ENCODE data around the gene RALGPS1.

The RALGPS1 gene

GRCh38 chr9:127140842-127141675 lies 226.5 kb downstream of the RALGPS1 start:
- no peaks in the 10 kb centered on the region for H3K36me3 ChIP-seq (replicated peaks; ENCODE audit: low read depth, low read length)
- H3K4me2 ChIP-seq (ENCODE audit: low read length), result no peak overlapping the region
- no peak overlapping the region for H3K27ac ChIP-seq (ENCODE audit: low read length)
- no peak overlapping the region for H3K9ac ChIP-seq (ENCODE audit: low read length)
- H3K4me3 ChIP-seq (ENCODE audit: low read length), result no peak overlapping the region
- H3K4me1 ChIP-seq (ENCODE audit: low read length), result no peaks in the 10 kb centered on the region
- no peaks in the 10 kb centered on the region for H4K20me1 ChIP-seq (ENCODE audit: insufficient read depth, low read length)
- TF ChIP-seq, protein P1, sequence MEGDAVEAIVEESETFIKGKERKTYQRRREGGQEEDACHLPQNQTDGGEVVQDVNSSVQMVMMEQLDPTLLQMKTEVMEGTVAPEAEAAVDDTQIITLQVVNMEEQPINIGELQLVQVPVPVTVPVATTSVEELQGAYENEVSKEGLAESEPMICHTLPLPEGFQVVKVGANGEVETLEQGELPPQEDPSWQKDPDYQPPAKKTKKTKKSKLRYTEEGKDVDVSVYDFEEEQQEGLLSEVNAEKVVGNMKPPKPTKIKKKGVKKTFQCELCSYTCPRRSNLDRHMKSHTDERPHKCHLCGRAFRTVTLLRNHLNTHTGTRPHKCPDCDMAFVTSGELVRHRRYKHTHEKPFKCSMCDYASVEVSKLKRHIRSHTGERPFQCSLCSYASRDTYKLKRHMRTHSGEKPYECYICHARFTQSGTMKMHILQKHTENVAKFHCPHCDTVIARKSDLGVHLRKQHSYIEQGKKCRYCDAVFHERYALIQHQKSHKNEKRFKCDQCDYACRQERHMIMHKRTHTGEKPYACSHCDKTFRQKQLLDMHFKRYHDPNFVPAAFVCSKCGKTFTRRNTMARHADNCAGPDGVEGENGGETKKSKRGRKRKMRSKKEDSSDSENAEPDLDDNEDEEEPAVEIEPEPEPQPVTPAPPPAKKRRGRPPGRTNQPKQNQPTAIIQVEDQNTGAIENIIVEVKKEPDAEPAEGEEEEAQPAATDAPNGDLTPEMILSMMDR (IDR thresholded peaks at IDR 0.05; ENCODE audit: low read depth, low read length), result no peak
- TF ChIP-seq EZH2phosphoT487 (IDR thresholded peaks at IDR 0.05; ENCODE audit: low read depth), result no peak
- H3K9me3 ChIP-seq (ENCODE audit: insufficient read depth, low read length), result no peaks in the 10 kb centered on the region
- no peak overlapping the region for H2AFZ ChIP-seq (ENCODE audit: low read depth, low read length)
- H3K27me3 ChIP-seq (ENCODE audit: low read depth, low read length), result no peaks in the 10 kb centered on the region
- H3K79me2 ChIP-seq (ENCODE audit: low read length), result no peaks in the 10 kb centered on the region

- no peaks in the 10 kb centered on the region for H3K9me3 ChIP-seq (ENCODE audit: insufficient read depth, low read length)
- no peak overlapping the region for H3K4me2 ChIP-seq (ENCODE audit: low read length)
- no peak overlapping the region for H3K9ac ChIP-seq (ENCODE audit: low read length)
- H3K4me3 ChIP-seq (ENCODE audit: low read length), result no peak overlapping the region
- no peaks in the 10 kb centered on the region for H3K27me3 ChIP-seq (ENCODE audit: low read depth, low read length)
- no peaks in the 10 kb centered on the region for H4K20me1 ChIP-seq (ENCODE audit: insufficient read depth, low read length)
- no peaks in the 10 kb centered on the region for H3K4me1 ChIP-seq (ENCODE audit: low read length)
- no peaks in the 10 kb centered on the region for H3K36me3 ChIP-seq (replicated peaks; ENCODE audit: low read depth, low read length)
- H3K79me2 ChIP-seq (ENCODE audit: low read length), result no peaks in the 10 kb centered on the region
- H3K27ac ChIP-seq (ENCODE audit: low read length), result no peak overlapping the region
- TF ChIP-seq, protein P1 (IDR thresholded peaks at IDR 0.05; ENCODE audit: low read depth, low read length), result no peak
- no peak for TF ChIP-seq EZH2phosphoT487 (IDR thresholded peaks at IDR 0.05; ENCODE audit: low read depth)
- no peak overlapping the region for H2AFZ ChIP-seq (ENCODE audit: low read depth, low read length)
Measured at GRCh38 chr9:127142291-127142690, 227.7 kb downstream of the RALGPS1 start.

DNA sequence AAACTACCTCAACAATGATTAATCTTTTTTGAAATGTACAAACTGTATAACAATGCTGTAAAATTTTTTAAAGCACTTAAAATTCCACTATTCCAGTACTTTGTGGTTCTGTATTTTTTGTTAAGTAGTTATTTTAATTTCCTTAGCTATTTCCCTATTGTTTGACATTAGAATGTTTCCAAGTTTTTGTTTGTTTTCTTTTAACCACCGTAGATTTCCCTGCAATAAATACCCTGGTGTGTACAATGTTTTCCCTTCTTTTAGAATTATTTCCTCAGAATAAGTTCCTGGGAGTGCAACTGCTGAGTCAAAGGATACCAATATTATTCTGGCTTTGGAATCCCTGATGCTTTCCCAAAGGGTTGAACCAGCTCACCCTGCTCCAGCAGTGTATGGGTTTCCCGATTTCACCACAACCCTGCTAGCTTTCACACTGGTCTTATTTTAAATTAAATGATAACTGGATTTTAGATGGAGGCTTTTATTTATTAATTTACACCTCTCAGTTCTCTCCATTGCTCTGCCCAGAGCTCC lies 228.4 kb downstream of the RALGPS1 start:
- no peaks in the 10 kb centered on the region for H3K9me3 ChIP-seq (ENCODE audit: insufficient read depth, low read length)
- no peak overlapping the region for H3K27ac ChIP-seq (ENCODE audit: low read length)
- no peak overlapping the region for H3K4me3 ChIP-seq (ENCODE audit: low read length)
- H2AFZ ChIP-seq (ENCODE audit: low read depth, low read length), result no peak overlapping the region
- no peaks in the 10 kb centered on the region for H3K4me1 ChIP-seq (ENCODE audit: low read length)
- H3K9ac ChIP-seq (ENCODE audit: low read length), result no peak overlapping the region
- H3K79me2 ChIP-seq (ENCODE audit: low read length), result no peaks in the 10 kb centered on the region
- TF ChIP-seq EZH2phosphoT487 (IDR thresholded peaks at IDR 0.05; ENCODE audit: low read depth), result no peak
- TF ChIP-seq, protein P1 (IDR thresholded peaks at IDR 0.05; ENCODE audit: low read depth, low read length), result no peak
- no peaks in the 10 kb centered on the region for H3K36me3 ChIP-seq (replicated peaks; ENCODE audit: low read depth, low read length)
- H4K20me1 ChIP-seq (ENCODE audit: insufficient read depth, low read length), result no peaks in the 10 kb centered on the region
- no peaks in the 10 kb centered on the region for H3K27me3 ChIP-seq (ENCODE audit: low read depth, low read length)
- H3K4me2 ChIP-seq (ENCODE audit: low read length), result no peak overlapping the region

DNA sequence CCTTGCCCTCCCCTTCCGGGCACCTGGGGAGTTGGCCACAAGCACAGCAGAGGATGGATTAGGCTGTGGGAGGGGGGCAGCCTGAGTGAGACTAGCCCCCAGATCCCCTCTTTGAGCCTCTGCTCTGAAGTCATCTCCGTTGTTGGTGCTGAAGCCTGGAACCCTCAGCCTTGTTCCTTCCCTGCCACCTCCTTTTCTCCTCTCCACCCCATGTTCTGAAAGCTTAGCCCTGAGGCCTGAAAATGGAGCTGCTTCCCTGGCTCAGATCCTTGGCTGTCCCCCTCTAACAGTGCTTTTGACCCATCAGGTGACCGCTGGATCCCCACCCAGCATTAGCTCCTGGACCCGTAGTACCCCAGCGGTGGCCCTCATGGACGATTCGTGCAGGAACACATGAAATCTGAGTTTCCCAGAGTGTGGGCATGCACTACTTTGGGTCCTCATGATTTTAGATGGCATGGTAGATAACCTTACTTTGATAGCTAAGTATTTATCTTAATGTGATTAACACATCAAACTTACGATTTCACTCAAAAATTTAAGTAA lies 229.4 kb downstream of the RALGPS1 start:
- no peak overlapping the region for H3K9ac ChIP-seq (ENCODE audit: low read length)
- no peaks in the 10 kb centered on the region for H3K9me3 ChIP-seq (ENCODE audit: insufficient read depth, low read length)
- no peaks in the 10 kb centered on the region for H3K79me2 ChIP-seq (ENCODE audit: low read length)
- no peak overlapping the region for H3K27ac ChIP-seq (ENCODE audit: low read length)
- H3K4me1 ChIP-seq (ENCODE audit: low read length), result no peaks in the 10 kb centered on the region
- H3K4me2 ChIP-seq (ENCODE audit: low read length), result no peak overlapping the region
- TF ChIP-seq, protein P1 (IDR thresholded peaks at IDR 0.05; ENCODE audit: low read depth, low read length), result no peak
- TF ChIP-seq EZH2phosphoT487 (IDR thresholded peaks at IDR 0.05; ENCODE audit: low read depth), result no peak
- no peaks in the 10 kb centered on the region for H3K27me3 ChIP-seq (ENCODE audit: low read depth, low read length)
- H2AFZ ChIP-seq (ENCODE audit: low read depth, low read length), result no peak overlapping the region
- no peaks in the 10 kb centered on the region for H3K36me3 ChIP-seq (replicated peaks; ENCODE audit: low read depth, low read length)
- no peaks in the 10 kb centered on the region for H4K20me1 ChIP-seq (ENCODE audit: insufficient read depth, low read length)
- no peak overlapping the region for H3K4me3 ChIP-seq (ENCODE audit: low read length)

Measured in OCI-LY3 (cell line).